PC-9 (cell line): ENCODE results near the gene RNF44.

Experiments
- CTCF ChIP-seq: fragments of 200-600 bp; sonication (generic); conservative IDR thresholded peaks from 2 replicates; pipeline ENCODE4 v1.6.1; 2017; ENCODE audit warnings: mixed run types, antibody characterized with exemption, mild to moderate bottlenecking, moderate library complexity
- EZH2 ChIP-seq: fragments of 200-600 bp; sonication (generic); IDR thresholded peaks from 2 replicates; pipeline ENCODE4 v1.8.0; 2017; ENCODE audit warnings: antibody characterized with exemption, low read depth

GRCh38 chr5:176533894-176534611, 3.1 kb downstream of the RNF44 start:
- TF ChIP-seq CTCF (no peak), EZH2 (no peak)
